ENCODE measurements around the gene RHBDL3.

DNA sequence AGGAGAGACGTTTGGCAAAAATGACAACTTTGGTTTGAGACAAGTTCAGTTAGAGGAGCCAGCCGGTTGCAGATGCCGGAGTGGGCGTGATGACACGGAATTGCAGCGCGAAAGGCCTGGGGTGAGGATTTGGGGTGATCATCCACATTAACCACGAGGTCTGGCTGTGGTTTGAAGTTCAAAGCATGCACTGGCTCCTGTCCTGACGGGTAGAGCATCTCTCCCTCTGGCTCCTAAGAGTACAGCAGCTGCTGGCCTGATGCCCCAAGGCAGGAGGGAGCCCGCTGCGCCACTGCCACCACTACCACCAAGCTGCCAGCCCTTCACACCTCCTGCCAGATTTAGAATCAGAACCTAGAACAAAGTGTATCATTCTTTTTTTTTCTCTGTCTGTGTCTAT is 3.7 kb downstream of the RHBDL3 start:
- TF ChIP-seq, protein P1, sequence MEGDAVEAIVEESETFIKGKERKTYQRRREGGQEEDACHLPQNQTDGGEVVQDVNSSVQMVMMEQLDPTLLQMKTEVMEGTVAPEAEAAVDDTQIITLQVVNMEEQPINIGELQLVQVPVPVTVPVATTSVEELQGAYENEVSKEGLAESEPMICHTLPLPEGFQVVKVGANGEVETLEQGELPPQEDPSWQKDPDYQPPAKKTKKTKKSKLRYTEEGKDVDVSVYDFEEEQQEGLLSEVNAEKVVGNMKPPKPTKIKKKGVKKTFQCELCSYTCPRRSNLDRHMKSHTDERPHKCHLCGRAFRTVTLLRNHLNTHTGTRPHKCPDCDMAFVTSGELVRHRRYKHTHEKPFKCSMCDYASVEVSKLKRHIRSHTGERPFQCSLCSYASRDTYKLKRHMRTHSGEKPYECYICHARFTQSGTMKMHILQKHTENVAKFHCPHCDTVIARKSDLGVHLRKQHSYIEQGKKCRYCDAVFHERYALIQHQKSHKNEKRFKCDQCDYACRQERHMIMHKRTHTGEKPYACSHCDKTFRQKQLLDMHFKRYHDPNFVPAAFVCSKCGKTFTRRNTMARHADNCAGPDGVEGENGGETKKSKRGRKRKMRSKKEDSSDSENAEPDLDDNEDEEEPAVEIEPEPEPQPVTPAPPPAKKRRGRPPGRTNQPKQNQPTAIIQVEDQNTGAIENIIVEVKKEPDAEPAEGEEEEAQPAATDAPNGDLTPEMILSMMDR (IDR thresholded peaks at IDR 0.05): no peak
- TF ChIP-seq, protein P2, sequence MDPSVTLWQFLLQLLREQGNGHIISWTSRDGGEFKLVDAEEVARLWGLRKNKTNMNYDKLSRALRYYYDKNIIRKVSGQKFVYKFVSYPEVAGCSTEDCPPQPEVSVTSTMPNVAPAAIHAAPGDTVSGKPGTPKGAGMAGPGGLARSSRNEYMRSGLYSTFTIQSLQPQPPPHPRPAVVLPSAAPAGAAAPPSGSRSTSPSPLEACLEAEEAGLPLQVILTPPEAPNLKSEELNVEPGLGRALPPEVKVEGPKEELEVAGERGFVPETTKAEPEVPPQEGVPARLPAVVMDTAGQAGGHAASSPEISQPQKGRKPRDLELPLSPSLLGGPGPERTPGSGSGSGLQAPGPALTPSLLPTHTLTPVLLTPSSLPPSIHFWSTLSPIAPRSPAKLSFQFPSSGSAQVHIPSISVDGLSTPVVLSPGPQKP (IDR thresholded peaks at IDR 0.05; ENCODE audit: low read depth, low read length): no peak
- TF ChIP-seq JUN (IDR thresholded peaks at IDR 0.05): no peak
- no peak for TF ChIP-seq PHF8 (IDR thresholded peaks at IDR 0.05; ENCODE audit: borderline replicate concordance, low read depth)

All from A549 (cell line).